DND-41 (cell line): Measurements from ENCODE around the gene GPR55.

ENCODE experiments used
- ATAC-seq: fragments of 200-7000 bp; cut with Tn5 transposase; 3 replicates; pipeline ENCODE4 v1.9.1; 2021; ENCODE audit warnings: low read depth; ENCODE audit not compliant: insufficient read depth
- DNase-seq: peaks from one replicate; pipeline ENCODE4 v3.0.0-alpha.2; 2020
- H2AFZ ChIP-seq: 2 replicates; pipeline ENCODE4 v1.6.0; 2012; ENCODE audit warnings: low read depth, low read length
- H3K27ac ChIP-seq: 2 replicates; pipeline ENCODE4 v1.5.1; 2012; ENCODE audit warnings: low read length, inconsistent platforms
- H3K27me3 ChIP-seq: fragments of 200-600 bp; sonication (generic); 2 replicates; pipeline ENCODE4 v1.6.0; 2012; ENCODE audit warnings: low read length, mild to moderate bottlenecking, inconsistent platforms; ENCODE audit not compliant: insufficient read depth, poor library complexity
- H3K36me3 ChIP-seq: 2 replicates; pipeline ENCODE4 v1.5.1; 2012; ENCODE audit warnings: low read length, inconsistent platforms; ENCODE audit not compliant: insufficient read depth
- H3K4me1 ChIP-seq: 2 replicates; pipeline ENCODE4 v1.5.1; 2012; ENCODE audit warnings: mild to moderate bottlenecking, low read length; ENCODE audit not compliant: insufficient read depth
- H3K4me2 ChIP-seq: 2 replicates; pipeline ENCODE4 v1.6.0; 2012; ENCODE audit warnings: mild to moderate bottlenecking, moderate library complexity, low read length, inconsistent platforms; ENCODE audit not compliant: insufficient read depth
- H3K4me3 ChIP-seq, 2 experiments: fragments of 200-600 bp in 1 of 2; shearing (Covaris generic) in 1 of 2; 2 replicates each; pipeline ENCODE4 v1.5.1; 2012 to 2016; ENCODE audit warnings: inconsistent platforms in 2 of 2, low read length in 2 of 2, mild to moderate bottlenecking in 2 of 2, low read depth in 1 of 2, moderate library complexity in 1 of 2
- H3K79me2 ChIP-seq: 2 replicates; pipeline ENCODE4 v1.6.0; 2012; ENCODE audit warnings: low read length, inconsistent platforms; ENCODE audit not compliant: insufficient read depth
- H3K9ac ChIP-seq: 2 replicates; pipeline ENCODE4 v1.6.0; 2012; ENCODE audit warnings: low read depth, mild to moderate bottlenecking, inconsistent platforms, low read length, moderate library complexity
- H3K9me3 ChIP-seq: 2 replicates; pipeline ENCODE4 v1.5.1; 2012; ENCODE audit warnings: low read length, moderate library complexity, mild to moderate bottlenecking, inconsistent platforms; ENCODE audit not compliant: insufficient read depth, severe bottlenecking
- H4K20me1 ChIP-seq: 2 replicates; pipeline ENCODE4 v1.6.0; 2012; ENCODE audit warnings: low read length; ENCODE audit not compliant: insufficient read depth
- EZH2 ChIP-seq: IDR thresholded peaks from 3 replicates; pipeline ENCODE4 v1.6.1; 2012; ENCODE audit warnings: borderline replicate concordance, low read depth, mild to moderate bottlenecking, moderate library complexity, low read length, inconsistent platforms; ENCODE audit not compliant: severe bottlenecking
- TF ChIP-seq, protein P1 (sequence below): IDR thresholded peaks from 2 replicates; pipeline ENCODE4 v1.5.1; 2012; ENCODE audit warnings: borderline replicate concordance, low read length, moderate library complexity, mild to moderate bottlenecking; ENCODE audit not compliant: poor library complexity, severe bottlenecking; ENCODE audit errors: extremely low read depth

GPR55 gene

GRCh38 chr2:230952226-230952956 is 27.3 kb upstream of the GPR55 start:
- DNase-seq = no peak
- no peak for ATAC-seq
- H3K36me3 ChIP-seq = no peaks in the 10 kb centered on the region
- no peak overlapping the region for H3K4me2 ChIP-seq
- TF ChIP-seq EZH2 = no peak
- TF ChIP-seq, protein P1, sequence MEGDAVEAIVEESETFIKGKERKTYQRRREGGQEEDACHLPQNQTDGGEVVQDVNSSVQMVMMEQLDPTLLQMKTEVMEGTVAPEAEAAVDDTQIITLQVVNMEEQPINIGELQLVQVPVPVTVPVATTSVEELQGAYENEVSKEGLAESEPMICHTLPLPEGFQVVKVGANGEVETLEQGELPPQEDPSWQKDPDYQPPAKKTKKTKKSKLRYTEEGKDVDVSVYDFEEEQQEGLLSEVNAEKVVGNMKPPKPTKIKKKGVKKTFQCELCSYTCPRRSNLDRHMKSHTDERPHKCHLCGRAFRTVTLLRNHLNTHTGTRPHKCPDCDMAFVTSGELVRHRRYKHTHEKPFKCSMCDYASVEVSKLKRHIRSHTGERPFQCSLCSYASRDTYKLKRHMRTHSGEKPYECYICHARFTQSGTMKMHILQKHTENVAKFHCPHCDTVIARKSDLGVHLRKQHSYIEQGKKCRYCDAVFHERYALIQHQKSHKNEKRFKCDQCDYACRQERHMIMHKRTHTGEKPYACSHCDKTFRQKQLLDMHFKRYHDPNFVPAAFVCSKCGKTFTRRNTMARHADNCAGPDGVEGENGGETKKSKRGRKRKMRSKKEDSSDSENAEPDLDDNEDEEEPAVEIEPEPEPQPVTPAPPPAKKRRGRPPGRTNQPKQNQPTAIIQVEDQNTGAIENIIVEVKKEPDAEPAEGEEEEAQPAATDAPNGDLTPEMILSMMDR = no peak
- no peaks in the 10 kb centered on the region for H3K4me1 ChIP-seq
- H4K20me1 ChIP-seq = no peaks in the 10 kb centered on the region
- H2AFZ ChIP-seq = no peak overlapping the region
- no peak overlapping the region for H3K4me3 ChIP-seq
- H3K9me3 ChIP-seq = no peaks in the 10 kb centered on the region
- no peak overlapping the region for H3K9ac ChIP-seq
- peaks cover 14% of the 10 kb centered on the region for H3K27me3 ChIP-seq
- H3K79me2 ChIP-seq = no peaks in the 10 kb centered on the region
- H3K27ac ChIP-seq = no peak overlapping the region

DNA sequence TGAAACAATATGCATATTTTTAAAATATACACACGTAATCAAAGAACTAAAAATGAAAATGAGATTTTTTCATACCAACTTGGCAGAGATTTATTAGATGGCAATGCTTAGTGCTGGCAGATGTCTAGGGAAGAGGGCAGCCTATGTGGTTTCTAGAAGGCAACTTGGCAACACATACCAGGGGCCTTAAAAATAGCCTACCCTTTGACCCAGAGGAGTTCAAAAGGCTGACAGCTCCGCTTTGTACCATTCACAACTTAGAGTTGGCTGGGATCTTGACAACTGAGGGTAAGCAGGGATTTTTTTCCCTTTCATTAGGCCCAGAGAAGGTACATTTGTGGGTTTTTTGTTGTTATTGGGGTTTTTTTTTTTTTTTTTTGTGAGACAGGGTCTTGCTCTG is 26.4 kb upstream of the GPR55 start:
- peaks cover 9% of the 10 kb centered on the region for H3K27me3 ChIP-seq
- no peaks in the 10 kb centered on the region for H3K79me2 ChIP-seq
- no peaks in the 10 kb centered on the region for H3K4me1 ChIP-seq
- DNase-seq (no peak), ATAC-seq (no peak)
- H3K4me3 ChIP-seq = no peak overlapping the region
- TF ChIP-seq, protein P1 = no peak
- no peak for TF ChIP-seq EZH2
- no peaks in the 10 kb centered on the region for H4K20me1 ChIP-seq
- H3K36me3 ChIP-seq = no peaks in the 10 kb centered on the region
- H3K9ac ChIP-seq = no peak overlapping the region
- no peak overlapping the region for H3K4me2 ChIP-seq
- H3K9me3 ChIP-seq = no peaks in the 10 kb centered on the region
- H3K27ac ChIP-seq = no peak overlapping the region
- no peak overlapping the region for H2AFZ ChIP-seq

DNA sequence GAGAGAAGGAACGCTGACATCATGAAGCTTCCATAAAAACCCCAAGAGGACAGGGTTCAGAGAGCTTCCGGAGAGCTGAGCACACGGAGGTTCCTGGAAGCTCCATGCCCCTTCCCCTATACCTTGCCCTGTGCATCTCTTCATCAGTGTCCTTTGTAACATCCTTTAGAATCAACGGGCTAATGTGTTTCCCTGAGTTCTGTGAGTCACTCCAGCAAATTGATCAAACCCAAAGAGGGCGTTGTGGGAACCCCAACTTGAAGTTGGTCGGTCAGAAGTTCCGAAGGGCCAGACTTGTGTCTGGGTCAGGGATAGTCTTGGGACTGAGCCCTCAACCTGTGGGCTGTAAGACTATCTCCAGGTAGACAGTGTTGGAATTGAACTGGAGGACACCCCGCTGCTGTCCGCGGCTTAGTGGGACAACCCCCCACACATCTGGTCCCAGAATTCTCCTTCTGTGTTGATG is 25.9 kb upstream of the GPR55 start:
- H3K9me3 ChIP-seq = no peaks in the 10 kb centered on the region
- H3K4me3 ChIP-seq = no peak overlapping the region
- no peak overlapping the region for H3K27ac ChIP-seq
- peaks cover 7% of the 10 kb centered on the region for H3K27me3 ChIP-seq
- no peak for ATAC-seq
- H3K9ac ChIP-seq = no peak overlapping the region
- TF ChIP-seq, protein P1 = no peak
- TF ChIP-seq EZH2 = no peak
- DNase-seq = no peak
- H3K4me1 ChIP-seq = no peaks in the 10 kb centered on the region
- H4K20me1 ChIP-seq = no peaks in the 10 kb centered on the region
- H3K4me2 ChIP-seq = no peak overlapping the region
- no peak overlapping the region for H2AFZ ChIP-seq
- no peaks in the 10 kb centered on the region for H3K79me2 ChIP-seq
- no peaks in the 10 kb centered on the region for H3K36me3 ChIP-seq
